ENCODE data around the gene SHMT2. TPM values are rescaled to one million over a fixed set of nuclear protein-coding genes. Genes with fewer than 3 reads are reported as not detected.

The SHMT2 gene
- total and polyA plus RNA-seq, 9 of the 15 experiments (the other 6 are each of a cell fraction or from before 2014, with no cell fraction given) = 46.1 to 319 (median 115) TPM

DNA sequence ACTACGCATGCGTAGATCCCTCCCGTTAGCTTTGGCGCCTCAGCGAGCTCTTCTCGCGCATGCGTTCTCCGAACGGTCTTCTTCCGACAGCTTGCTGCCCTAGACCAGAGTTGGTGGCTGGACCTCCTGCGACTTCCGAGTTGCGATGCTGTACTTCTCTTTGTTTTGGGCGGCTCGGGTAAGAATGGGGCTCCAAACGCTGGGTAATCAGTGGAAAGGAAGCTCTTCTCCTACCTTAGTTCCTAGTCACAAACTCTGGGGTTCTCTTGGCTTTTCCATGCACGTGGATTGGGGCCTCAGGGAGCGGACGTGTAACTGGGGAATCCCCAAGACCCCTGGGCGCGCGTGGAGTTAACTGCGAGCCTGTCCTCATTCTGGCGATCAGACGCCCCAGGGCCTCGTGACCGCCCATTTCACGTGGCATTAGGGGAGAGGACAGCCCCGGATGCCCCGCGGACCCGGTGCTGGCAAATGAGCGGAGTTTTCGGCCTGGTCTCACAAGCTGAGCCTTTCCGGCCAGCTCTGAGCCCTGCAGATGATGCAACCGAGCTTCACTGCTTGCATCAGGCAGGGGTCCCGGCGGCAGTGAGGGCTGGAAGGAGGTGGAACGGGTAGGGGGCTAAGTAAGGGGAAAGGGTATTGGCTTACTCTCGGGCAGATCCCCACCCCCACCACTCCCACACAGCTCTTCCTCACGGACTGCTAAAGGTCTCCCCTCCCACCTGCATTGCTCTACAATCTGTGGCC is at the start of gene SHMT2 (continued):
- TF ChIP-seq, protein P1, sequence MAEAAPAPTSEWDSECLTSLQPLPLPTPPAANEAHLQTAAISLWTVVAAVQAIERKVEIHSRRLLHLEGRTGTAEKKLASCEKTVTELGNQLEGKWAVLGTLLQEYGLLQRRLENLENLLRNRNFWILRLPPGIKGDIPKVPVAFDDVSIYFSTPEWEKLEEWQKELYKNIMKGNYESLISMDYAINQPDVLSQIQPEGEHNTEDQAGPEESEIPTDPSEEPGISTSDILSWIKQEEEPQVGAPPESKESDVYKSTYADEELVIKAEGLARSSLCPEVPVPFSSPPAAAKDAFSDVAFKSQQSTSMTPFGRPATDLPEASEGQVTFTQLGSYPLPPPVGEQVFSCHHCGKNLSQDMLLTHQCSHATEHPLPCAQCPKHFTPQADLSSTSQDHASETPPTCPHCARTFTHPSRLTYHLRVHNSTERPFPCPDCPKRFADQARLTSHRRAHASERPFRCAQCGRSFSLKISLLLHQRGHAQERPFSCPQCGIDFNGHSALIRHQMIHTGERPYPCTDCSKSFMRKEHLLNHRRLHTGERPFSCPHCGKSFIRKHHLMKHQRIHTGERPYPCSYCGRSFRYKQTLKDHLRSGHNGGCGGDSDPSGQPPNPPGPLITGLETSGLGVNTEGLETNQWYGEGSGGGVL (CRISPR knock-in tag; IDR thresholded peaks at IDR 0.05) = no peak
- TF ChIP-seq SRSF3 (IDR thresholded peaks at IDR 0.05; ENCODE audit: insufficient read depth, low read length) (no peak; the same call in 1 of the 2 replicates), RCOR1 (IDR thresholded peaks at IDR 0.05; ENCODE audit: borderline replicate concordance in 1 of 2, low read depth in 2 of 2, low read length in 2 of 2) (no peak), POLR2H (tag; IDR thresholded peaks at IDR 0.05; ENCODE audit: low read depth) (peak; percentile 86), NR2C2 (CRISPR knock-in tag; IDR thresholded peaks at IDR 0.05) (peak; percentile 72; the same call in 1 of the 2 replicates), NR2C2 (tag; IDR thresholded peaks at IDR 0.05) (peak; percentile 20; the same call in 1 of the 2 replicates), GTF2A2 (tag; IDR thresholded peaks at IDR 0.05) (no peak)
- TF ChIP-seq, protein P2, sequence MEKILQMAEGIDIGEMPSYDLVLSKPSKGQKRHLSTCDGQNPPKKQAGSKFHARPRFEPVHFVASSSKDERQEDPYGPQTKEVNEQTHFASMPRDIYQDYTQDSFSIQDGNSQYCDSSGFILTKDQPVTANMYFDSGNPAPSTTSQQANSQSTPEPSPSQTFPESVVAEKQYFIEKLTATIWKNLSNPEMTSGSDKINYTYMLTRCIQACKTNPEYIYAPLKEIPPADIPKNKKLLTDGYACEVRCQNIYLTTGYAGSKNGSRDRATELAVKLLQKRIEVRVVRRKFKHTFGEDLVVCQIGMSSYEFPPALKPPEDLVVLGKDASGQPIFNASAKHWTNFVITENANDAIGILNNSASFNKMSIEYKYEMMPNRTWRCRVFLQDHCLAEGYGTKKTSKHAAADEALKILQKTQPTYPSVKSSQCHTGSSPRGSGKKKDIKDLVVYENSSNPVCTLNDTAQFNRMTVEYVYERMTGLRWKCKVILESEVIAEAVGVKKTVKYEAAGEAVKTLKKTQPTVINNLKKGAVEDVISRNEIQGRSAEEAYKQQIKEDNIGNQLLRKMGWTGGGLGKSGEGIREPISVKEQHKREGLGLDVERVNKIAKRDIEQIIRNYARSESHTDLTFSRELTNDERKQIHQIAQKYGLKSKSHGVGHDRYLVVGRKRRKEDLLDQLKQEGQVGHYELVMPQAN (IDR thresholded peaks at IDR 0.05; ENCODE audit: borderline replicate concordance) = peak; percentile 84
- TF ChIP-seq, protein P3, sequence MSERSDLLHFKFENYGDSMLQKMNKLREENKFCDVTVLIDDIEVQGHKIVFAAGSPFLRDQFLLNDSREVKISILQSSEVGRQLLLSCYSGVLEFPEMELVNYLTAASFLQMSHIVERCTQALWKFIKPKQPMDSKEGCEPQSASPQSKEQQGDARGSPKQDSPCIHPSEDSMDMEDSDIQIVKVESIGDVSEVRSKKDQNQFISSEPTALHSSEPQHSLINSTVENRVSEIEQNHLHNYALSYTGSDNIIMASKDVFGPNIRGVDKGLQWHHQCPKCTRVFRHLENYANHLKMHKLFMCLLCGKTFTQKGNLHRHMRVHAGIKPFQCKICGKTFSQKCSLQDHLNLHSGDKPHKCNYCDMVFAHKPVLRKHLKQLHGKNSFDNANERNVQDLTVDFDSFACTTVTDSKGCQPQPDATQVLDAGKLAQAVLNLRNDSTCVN (CRISPR knock-in tag; IDR thresholded peaks at IDR 0.05) = no peak
- TF ChIP-seq, protein P4, sequence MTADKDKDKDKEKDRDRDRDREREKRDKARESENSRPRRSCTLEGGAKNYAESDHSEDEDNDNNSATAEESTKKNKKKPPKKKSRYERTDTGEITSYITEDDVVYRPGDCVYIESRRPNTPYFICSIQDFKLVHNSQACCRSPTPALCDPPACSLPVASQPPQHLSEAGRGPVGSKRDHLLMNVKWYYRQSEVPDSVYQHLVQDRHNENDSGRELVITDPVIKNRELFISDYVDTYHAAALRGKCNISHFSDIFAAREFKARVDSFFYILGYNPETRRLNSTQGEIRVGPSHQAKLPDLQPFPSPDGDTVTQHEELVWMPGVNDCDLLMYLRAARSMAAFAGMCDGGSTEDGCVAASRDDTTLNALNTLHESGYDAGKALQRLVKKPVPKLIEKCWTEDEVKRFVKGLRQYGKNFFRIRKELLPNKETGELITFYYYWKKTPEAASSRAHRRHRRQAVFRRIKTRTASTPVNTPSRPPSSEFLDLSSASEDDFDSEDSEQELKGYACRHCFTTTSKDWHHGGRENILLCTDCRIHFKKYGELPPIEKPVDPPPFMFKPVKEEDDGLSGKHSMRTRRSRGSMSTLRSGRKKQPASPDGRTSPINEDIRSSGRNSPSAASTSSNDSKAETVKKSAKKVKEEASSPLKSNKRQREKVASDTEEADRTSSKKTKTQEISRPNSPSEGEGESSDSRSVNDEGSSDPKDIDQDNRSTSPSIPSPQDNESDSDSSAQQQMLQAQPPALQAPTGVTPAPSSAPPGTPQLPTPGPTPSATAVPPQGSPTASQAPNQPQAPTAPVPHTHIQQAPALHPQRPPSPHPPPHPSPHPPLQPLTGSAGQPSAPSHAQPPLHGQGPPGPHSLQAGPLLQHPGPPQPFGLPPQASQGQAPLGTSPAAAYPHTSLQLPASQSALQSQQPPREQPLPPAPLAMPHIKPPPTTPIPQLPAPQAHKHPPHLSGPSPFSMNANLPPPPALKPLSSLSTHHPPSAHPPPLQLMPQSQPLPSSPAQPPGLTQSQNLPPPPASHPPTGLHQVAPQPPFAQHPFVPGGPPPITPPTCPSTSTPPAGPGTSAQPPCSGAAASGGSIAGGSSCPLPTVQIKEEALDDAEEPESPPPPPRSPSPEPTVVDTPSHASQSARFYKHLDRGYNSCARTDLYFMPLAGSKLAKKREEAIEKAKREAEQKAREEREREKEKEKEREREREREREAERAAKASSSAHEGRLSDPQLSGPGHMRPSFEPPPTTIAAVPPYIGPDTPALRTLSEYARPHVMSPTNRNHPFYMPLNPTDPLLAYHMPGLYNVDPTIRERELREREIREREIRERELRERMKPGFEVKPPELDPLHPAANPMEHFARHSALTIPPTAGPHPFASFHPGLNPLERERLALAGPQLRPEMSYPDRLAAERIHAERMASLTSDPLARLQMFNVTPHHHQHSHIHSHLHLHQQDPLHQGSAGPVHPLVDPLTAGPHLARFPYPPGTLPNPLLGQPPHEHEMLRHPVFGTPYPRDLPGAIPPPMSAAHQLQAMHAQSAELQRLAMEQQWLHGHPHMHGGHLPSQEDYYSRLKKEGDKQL (CRISPR knock-in tag; IDR thresholded peaks at IDR 0.05; ENCODE audit: borderline replicate concordance) = 0 out of 2 replicates have a peak, but pooled peaks have one; percentile 77
- TF ChIP-seq, protein P5, sequence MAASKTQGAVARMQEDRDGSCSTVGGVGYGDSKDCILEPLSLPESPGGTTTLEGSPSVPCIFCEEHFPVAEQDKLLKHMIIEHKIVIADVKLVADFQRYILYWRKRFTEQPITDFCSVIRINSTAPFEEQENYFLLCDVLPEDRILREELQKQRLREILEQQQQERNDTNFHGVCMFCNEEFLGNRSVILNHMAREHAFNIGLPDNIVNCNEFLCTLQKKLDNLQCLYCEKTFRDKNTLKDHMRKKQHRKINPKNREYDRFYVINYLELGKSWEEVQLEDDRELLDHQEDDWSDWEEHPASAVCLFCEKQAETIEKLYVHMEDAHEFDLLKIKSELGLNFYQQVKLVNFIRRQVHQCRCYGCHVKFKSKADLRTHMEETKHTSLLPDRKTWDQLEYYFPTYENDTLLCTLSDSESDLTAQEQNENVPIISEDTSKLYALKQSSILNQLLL (CRISPR knock-in tag; IDR thresholded peaks at IDR 0.05; ENCODE audit: borderline replicate concordance) = no peak
- TF ChIP-seq, protein P6, sequence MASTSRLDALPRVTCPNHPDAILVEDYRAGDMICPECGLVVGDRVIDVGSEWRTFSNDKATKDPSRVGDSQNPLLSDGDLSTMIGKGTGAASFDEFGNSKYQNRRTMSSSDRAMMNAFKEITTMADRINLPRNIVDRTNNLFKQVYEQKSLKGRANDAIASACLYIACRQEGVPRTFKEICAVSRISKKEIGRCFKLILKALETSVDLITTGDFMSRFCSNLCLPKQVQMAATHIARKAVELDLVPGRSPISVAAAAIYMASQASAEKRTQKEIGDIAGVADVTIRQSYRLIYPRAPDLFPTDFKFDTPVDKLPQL (IDR thresholded peaks at IDR 0.05; ENCODE audit: extremely low read depth, insufficient read length) = no peak

Data from K562 (cell line).